ENCODE measurements around the gene TRIM65.

TRIM65 gene

GRCh38 chr17:75842411-75842810, 54.3 kb downstream of the TRIM65 start:
- no peak overlapping the region for H3K9ac ChIP-seq (ENCODE audit: insufficient read length, low read depth)

GRCh38 chr17:75840799-75841164, 56.0 kb downstream of the TRIM65 start:
- peaks cover 37% of the 10 kb centered on the region for H3K4me1 ChIP-seq (ENCODE audit: insufficient read depth, insufficient read length)
- no peaks in the 10 kb centered on the region for H3K27me3 ChIP-seq (ENCODE audit: insufficient read depth, insufficient read length)
- peak overlapping the region; percentile 62 for H3K9ac ChIP-seq (ENCODE audit: insufficient read length, low read depth)
- no peak for DNase-seq (ENCODE audit: low read depth, low spot score)
- H3K36me3 ChIP-seq (ENCODE audit: insufficient read depth, insufficient read length, low read length): peaks cover 6% of the 10 kb centered on the region
- no peak for TF ChIP-seq ZNF274 (IDR thresholded peaks at IDR 0.05; ENCODE audit: low read depth, low read length)
- TF ChIP-seq SUZ12 (IDR thresholded peaks at IDR 0.05; ENCODE audit: extremely low read depth, insufficient read depth, insufficient read length): no peak
- no peak for TF ChIP-seq YY1 (IDR thresholded peaks at IDR 0.05; ENCODE audit: insufficient read depth, insufficient read length)
- no peaks in the 10 kb centered on the region for H3K9me3 ChIP-seq (ENCODE audit: insufficient read depth, low read length)
- H3K4me3 ChIP-seq (ENCODE audit: insufficient read length, low read depth): no peak overlapping the region

More at GRCh38 chr17:75842411-75842810, 54.3 kb downstream of the TRIM65 start:
- DNase-seq (ENCODE audit: low read depth, low spot score): no peak
- H3K4me3 ChIP-seq (ENCODE audit: insufficient read length, low read depth): no peak overlapping the region
- no peaks in the 10 kb centered on the region for H3K9me3 ChIP-seq (ENCODE audit: insufficient read depth, low read length)
- TF ChIP-seq YY1 (IDR thresholded peaks at IDR 0.05; ENCODE audit: insufficient read depth, insufficient read length) (no peak), ZNF274 (IDR thresholded peaks at IDR 0.05; ENCODE audit: low read depth, low read length) (no peak), SUZ12 (IDR thresholded peaks at IDR 0.05; ENCODE audit: extremely low read depth, insufficient read depth, insufficient read length) (no peak)
- peaks cover 22% of the 10 kb centered on the region for H3K36me3 ChIP-seq (ENCODE audit: insufficient read depth, insufficient read length, low read length)
- peaks cover 47% of the 10 kb centered on the region for H3K4me1 ChIP-seq (ENCODE audit: insufficient read depth, insufficient read length)
- no peaks in the 10 kb centered on the region for H3K27me3 ChIP-seq (ENCODE audit: insufficient read depth, insufficient read length)

GRCh38 chr17:75839942-75840798, 56.6 kb downstream of the TRIM65 start:
- peaks cover 2% of the 10 kb centered on the region for H3K36me3 ChIP-seq (ENCODE audit: insufficient read depth, insufficient read length, low read length)
- peak overlapping the region; percentile 62 for H3K9ac ChIP-seq (ENCODE audit: insufficient read length, low read depth)
- no peaks in the 10 kb centered on the region for H3K27me3 ChIP-seq (ENCODE audit: insufficient read depth, insufficient read length)
- no peaks in the 10 kb centered on the region for H3K9me3 ChIP-seq (ENCODE audit: insufficient read depth, low read length)
- H3K4me1 ChIP-seq (ENCODE audit: insufficient read depth, insufficient read length): peaks cover 32% of the 10 kb centered on the region
- no peak overlapping the region for H3K4me3 ChIP-seq (ENCODE audit: insufficient read length, low read depth)
- DNase-seq (ENCODE audit: low read depth, low spot score): no peak
- no peak for TF ChIP-seq SUZ12 (IDR thresholded peaks at IDR 0.05; ENCODE audit: extremely low read depth, insufficient read depth, insufficient read length)
- TF ChIP-seq YY1 (IDR thresholded peaks at IDR 0.05; ENCODE audit: insufficient read depth, insufficient read length): no peak
- TF ChIP-seq ZNF274 (IDR thresholded peaks at IDR 0.05; ENCODE audit: low read depth, low read length): no peak
